ENCODE measurements around the gene BAG5. TPM values are rescaled to one million over a fixed set of nuclear protein-coding genes. Genes with fewer than 3 reads are reported as not detected.

BAG5 gene
- total RNA-seq, 1 experiment from 2014 or later, result 28.9 TPM

- no peak overlapping the region for H3K4me3 ChIP-seq (ENCODE audit: low read depth, low read length)
- BruUV-seq (replicated peaks), result no TSS peak
- Mint-ChIP-seq H3K36me3 (ENCODE audit: insufficient read depth, unreplicated experiment) (peaks cover 57% of the 10 kb centered on the region), H3K4me3 (ENCODE audit: unreplicated experiment) (no peak overlapping the region), H3K27ac (ENCODE audit: unreplicated experiment) (no peak overlapping the region), H3K9me3 (ENCODE audit: unreplicated experiment) (no peaks in the 10 kb centered on the region), H3K27me3 (ENCODE audit: insufficient read depth, unreplicated experiment) (no peaks in the 10 kb centered on the region), H3K4me1 (ENCODE audit: low read depth, unreplicated experiment) (no peaks in the 10 kb centered on the region)
- intact Hi-C loops (cut with micrococcal nuclease; ENCODE audit: unreplicated experiment), result no loop called here
- H3K9me3 ChIP-seq, result no peaks in the 10 kb centered on the region
- ChIA-PET CTCF (interaction anchor here (1.3 kb wide), 1 partner anchor 36 kb away, joined by 3 read pairs; no protein-coding TSS in a partner anchor), POLR2A (no interaction called here)
- no peaks in the 10 kb centered on the region for H3K4me1 ChIP-seq
- DNase-seq, result peak in 1 of 2 experiments; percentile 19
- no peak for TF ChIP-seq CTCF (IDR thresholded peaks at IDR 0.05; ENCODE audit: insufficient read depth in 1 of 2, low read depth in 1 of 2, low read length in 1 of 2, severe bottlenecking in 1 of 2, unreplicated experiment in 1 of 2)
- H3K27me3 ChIP-seq (replicated peaks; ENCODE audit: control insufficient read depth, insufficient read depth, low read length), result no peaks in the 10 kb centered on the region
- no peaks in the 10 kb centered on the region for H3K36me3 ChIP-seq (ENCODE audit: control insufficient read depth, insufficient read depth, low read length)
Observed at GRCh38 chr14:103510724-103511693, 51.4 kb downstream of the BAG5 start.

GRCh38 chr14:103509864-103510723 is 52.4 kb downstream of the BAG5 start:
- no peak overlapping the region for H3K27ac Mint-ChIP-seq (ENCODE audit: unreplicated experiment)
- TF ChIP-seq CTCF (IDR thresholded peaks at IDR 0.05; ENCODE audit: insufficient read depth in 1 of 2, low read depth in 1 of 2, low read length in 1 of 2, severe bottlenecking in 1 of 2, unreplicated experiment in 1 of 2), result no peak
- BruUV-seq (replicated peaks), result no TSS peak

More at GRCh38 chr14:103509864-103510723, 52.4 kb downstream of the BAG5 start:
- Mint-ChIP-seq H3K4me3 (ENCODE audit: unreplicated experiment) (no peak overlapping the region), H3K27me3 (ENCODE audit: insufficient read depth, unreplicated experiment) (no peaks in the 10 kb centered on the region), H3K36me3 (ENCODE audit: insufficient read depth, unreplicated experiment) (peaks cover 63% of the 10 kb centered on the region), H3K9me3 (ENCODE audit: unreplicated experiment) (no peaks in the 10 kb centered on the region), H3K4me1 (ENCODE audit: low read depth, unreplicated experiment) (no peaks in the 10 kb centered on the region)
- H3K36me3 ChIP-seq (ENCODE audit: control insufficient read depth, insufficient read depth, low read length), result peaks cover under 1% of the 10 kb centered on the region; the same call in 1 of the 2 replicates
- no peak overlapping the region for H3K4me3 ChIP-seq (ENCODE audit: low read depth, low read length)
- no peaks in the 10 kb centered on the region for H3K27me3 ChIP-seq (replicated peaks; ENCODE audit: control insufficient read depth, insufficient read depth, low read length)
- ChIA-PET POLR2A (no interaction called here), CTCF (interaction anchor here (0.7 to 1.3 kb wide), 2 partner anchors 8 to 37 kb away, joined by 3 read pairs; no protein-coding TSS in a partner anchor)
- H3K9me3 ChIP-seq, result no peaks in the 10 kb centered on the region
- peak in 1 of 2 experiments; percentile 10 for DNase-seq
- no peaks in the 10 kb centered on the region for H3K4me1 ChIP-seq
- intact Hi-C loops (cut with micrococcal nuclease; ENCODE audit: unreplicated experiment), result no loop called here

Data from Caco-2 (cell line).